ENCODE data around the gene TSPAN9. TPM values are rescaled to one million over a fixed set of nuclear protein-coding genes. Genes with fewer than 3 reads are reported as not detected.

TSPAN9 gene
- total and polyA plus RNA-seq, 10 of the 15 experiments (the other 5 are each of a cell fraction or from before 2014, with no cell fraction given): 0.03 to 1.0 (median 0.12) TPM; not detected in 5

DNA sequence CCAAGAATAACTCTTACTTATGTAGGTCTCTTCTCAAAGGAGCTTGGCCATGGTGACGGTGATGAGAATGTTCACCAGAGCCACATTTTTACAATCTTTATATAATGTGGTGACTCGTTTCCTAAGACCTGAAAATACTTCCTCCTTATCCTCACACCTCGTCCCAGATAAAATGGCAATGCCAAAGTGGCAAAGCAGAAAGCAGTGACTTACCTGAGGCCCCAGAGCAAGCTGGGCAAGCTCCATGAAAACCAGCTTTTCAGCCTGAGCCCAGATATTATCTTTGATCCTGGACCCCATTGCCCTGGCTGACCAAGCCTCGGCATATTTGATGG is 240.3 kb downstream of the TSPAN9 start:
- in situ Hi-C loops (cut with MboI): no loop called here
- intact Hi-C loops (cut with micrococcal nuclease; ENCODE audit: unreplicated experiment): no loop called here
- no peak overlapping the region for H3K9ac ChIP-seq (ENCODE audit: control insufficient read depth, insufficient read depth, low read length)
- no peaks in the 10 kb centered on the region; a peak in 2 of 4 replicates for H3K27me3 ChIP-seq (replicated peaks in 1 of 2; ENCODE audit: control insufficient read depth in 2 of 2, insufficient read depth in 2 of 2, low read length in 1 of 2)
- ChIA-PET CTCF (interaction anchor here (1.4 kb wide), 2 partner anchors 17 to 486 kb away, joined by 3 to 6 read pairs; no protein-coding TSS in a partner anchor), SMC1A (ENCODE audit: uncharacterized antibody, unreplicated experiment) (no interaction called here), RAD21 (ENCODE audit: unreplicated experiment) (no interaction called here), POLR2A (no interaction called here)
- H3K4me3 ChIP-seq: no peak overlapping the region
- H3K27ac ChIP-seq (ENCODE audit: control insufficient read depth, insufficient read depth): no peak overlapping the region
- no peaks in the 10 kb centered on the region for H3K36me3 ChIP-seq (ENCODE audit: control insufficient read depth in 2 of 2, insufficient read depth in 2 of 2, low read length in 1 of 2)
- no peak for DNase-seq (ENCODE audit: low read depth, low spot score)
- no peaks in the 10 kb centered on the region for H3K9me3 ChIP-seq (replicated peaks; ENCODE audit: control insufficient read depth, insufficient read depth, low read length)
- 22% methylated on average over 4 of the region's 4 CpGs for WGBS (ENCODE audit: insufficient coverage, insufficient replicate concordance, low lambda C conversion rate, missing lambda C conversion rate)
- no peak for FAIRE-seq
- H3K4me2 ChIP-seq (ENCODE audit: control insufficient read depth, insufficient read depth): no peak overlapping the region
- no peaks in the 10 kb centered on the region for H4K20me1 ChIP-seq (ENCODE audit: control insufficient read depth, insufficient read depth)
- no peaks in the 10 kb centered on the region for H3K4me1 ChIP-seq (ENCODE audit: control insufficient read depth, insufficient read depth, low read length)
- no peak overlapping the region for H2AFZ ChIP-seq (ENCODE audit: control insufficient read depth, low read depth, low read length)
- no peak for ATAC-seq
- H3K79me2 ChIP-seq (ENCODE audit: control insufficient read depth, insufficient read depth, low read length): no peaks in the 10 kb centered on the region
- BruUV-seq (replicated peaks): no TSS peak
- no peak for TF ChIP-seq RFX5 (IDR thresholded peaks at IDR 0.05; ENCODE audit: low read depth, low read length)
- TF ChIP-seq BCL11A (IDR thresholded peaks at IDR 0.05; ENCODE audit: low read depth, low read length): no peak
- TF ChIP-seq SMC3 (IDR thresholded peaks at IDR 0.05; ENCODE audit: borderline replicate concordance, low read length): no peak
- TF ChIP-seq, protein P1, sequence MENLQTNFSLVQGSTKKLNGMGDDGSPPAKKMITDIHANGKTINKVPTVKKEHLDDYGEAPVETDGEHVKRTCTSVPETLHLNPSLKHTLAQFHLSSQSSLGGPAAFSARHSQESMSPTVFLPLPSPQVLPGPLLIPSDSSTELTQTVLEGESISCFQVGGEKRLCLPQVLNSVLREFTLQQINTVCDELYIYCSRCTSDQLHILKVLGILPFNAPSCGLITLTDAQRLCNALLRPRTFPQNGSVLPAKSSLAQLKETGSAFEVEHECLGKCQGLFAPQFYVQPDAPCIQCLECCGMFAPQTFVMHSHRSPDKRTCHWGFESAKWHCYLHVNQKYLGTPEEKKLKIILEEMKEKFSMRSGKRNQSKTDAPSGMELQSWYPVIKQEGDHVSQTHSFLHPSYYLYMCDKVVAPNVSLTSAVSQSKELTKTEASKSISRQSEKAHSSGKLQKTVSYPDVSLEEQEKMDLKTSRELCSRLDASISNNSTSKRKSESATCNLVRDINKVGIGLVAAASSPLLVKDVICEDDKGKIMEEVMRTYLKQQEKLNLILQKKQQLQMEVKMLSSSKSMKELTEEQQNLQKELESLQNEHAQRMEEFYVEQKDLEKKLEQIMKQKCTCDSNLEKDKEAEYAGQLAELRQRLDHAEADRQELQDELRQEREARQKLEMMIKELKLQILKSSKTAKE (IDR thresholded peaks at IDR 0.05; ENCODE audit: low read depth, poor library complexity, severe bottlenecking): no peak
- TF ChIP-seq, protein P2, sequence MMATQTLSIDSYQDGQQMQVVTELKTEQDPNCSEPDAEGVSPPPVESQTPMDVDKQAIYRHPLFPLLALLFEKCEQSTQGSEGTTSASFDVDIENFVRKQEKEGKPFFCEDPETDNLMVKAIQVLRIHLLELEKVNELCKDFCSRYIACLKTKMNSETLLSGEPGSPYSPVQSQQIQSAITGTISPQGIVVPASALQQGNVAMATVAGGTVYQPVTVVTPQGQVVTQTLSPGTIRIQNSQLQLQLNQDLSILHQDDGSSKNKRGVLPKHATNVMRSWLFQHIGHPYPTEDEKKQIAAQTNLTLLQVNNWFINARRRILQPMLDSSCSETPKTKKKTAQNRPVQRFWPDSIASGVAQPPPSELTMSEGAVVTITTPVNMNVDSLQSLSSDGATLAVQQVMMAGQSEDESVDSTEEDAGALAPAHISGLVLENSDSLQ (IDR thresholded peaks at IDR 0.05): no peak
- TF ChIP-seq EED (IDR thresholded peaks at IDR 0.05; ENCODE audit: low read depth): no peak
- TF ChIP-seq, protein P3, sequence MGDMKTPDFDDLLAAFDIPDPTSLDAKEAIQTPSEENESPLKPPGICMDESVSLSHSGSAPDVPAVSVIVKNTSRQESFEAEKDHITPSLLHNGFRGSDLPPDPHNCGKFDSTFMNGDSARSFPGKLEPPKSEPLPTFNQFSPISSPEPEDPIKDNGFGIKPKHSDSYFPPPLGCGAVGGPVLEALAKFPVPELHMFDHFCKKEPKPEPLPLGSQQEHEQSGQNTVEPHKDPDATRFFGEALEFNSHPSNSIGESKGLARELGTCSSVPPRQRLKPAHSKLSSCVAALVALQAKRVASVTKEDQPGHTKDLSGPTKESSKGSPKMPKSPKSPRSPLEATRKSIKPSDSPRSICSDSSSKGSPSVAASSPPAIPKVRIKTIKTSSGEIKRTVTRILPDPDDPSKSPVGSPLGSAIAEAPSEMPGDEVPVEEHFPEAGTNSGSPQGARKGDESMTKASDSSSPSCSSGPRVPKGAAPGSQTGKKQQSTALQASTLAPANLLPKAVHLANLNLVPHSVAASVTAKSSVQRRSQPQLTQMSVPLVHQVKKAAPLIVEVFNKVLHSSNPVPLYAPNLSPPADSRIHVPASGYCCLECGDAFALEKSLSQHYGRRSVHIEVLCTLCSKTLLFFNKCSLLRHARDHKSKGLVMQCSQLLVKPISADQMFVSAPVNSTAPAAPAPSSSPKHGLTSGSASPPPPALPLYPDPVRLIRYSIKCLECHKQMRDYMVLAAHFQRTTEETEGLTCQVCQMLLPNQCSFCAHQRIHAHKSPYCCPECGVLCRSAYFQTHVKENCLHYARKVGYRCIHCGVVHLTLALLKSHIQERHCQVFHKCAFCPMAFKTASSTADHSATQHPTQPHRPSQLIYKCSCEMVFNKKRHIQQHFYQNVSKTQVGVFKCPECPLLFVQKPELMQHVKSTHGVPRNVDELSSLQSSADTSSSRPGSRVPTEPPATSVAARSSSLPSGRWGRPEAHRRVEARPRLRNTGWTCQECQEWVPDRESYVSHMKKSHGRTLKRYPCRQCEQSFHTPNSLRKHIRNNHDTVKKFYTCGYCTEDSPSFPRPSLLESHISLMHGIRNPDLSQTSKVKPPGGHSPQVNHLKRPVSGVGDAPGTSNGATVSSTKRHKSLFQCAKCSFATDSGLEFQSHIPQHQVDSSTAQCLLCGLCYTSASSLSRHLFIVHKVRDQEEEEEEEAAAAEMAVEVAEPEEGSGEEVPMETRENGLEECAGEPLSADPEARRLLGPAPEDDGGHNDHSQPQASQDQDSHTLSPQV (IDR thresholded peaks at IDR 0.05): no peak
- TF ChIP-seq YBX1 (IDR thresholded peaks at IDR 0.05): no peak
- TF ChIP-seq, protein P4, sequence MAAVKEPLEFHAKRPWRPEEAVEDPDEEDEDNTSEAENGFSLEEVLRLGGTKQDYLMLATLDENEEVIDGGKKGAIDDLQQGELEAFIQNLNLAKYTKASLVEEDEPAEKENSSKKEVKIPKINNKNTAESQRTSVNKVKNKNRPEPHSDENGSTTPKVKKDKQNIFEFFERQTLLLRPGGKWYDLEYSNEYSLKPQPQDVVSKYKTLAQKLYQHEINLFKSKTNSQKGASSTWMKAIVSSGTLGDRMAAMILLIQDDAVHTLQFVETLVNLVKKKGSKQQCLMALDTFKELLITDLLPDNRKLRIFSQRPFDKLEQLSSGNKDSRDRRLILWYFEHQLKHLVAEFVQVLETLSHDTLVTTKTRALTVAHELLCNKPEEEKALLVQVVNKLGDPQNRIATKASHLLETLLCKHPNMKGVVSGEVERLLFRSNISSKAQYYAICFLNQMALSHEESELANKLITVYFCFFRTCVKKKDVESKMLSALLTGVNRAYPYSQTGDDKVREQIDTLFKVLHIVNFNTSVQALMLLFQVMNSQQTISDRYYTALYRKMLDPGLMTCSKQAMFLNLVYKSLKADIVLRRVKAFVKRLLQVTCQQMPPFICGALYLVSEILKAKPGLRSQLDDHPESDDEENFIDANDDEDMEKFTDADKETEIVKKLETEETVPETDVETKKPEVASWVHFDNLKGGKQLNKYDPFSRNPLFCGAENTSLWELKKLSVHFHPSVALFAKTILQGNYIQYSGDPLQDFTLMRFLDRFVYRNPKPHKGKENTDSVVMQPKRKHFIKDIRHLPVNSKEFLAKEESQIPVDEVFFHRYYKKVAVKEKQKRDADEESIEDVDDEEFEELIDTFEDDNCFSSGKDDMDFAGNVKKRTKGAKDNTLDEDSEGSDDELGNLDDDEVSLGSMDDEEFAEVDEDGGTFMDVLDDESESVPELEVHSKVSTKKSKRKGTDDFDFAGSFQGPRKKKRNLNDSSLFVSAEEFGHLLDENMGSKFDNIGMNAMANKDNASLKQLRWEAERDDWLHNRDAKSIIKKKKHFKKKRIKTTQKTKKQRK (IDR thresholded peaks at IDR 0.05; ENCODE audit: low read depth, low read length): no peak
- no peak for TF ChIP-seq NFYA (IDR thresholded peaks at IDR 0.05; ENCODE audit: borderline replicate concordance, low read depth, low read length)
- TF ChIP-seq, protein P5, sequence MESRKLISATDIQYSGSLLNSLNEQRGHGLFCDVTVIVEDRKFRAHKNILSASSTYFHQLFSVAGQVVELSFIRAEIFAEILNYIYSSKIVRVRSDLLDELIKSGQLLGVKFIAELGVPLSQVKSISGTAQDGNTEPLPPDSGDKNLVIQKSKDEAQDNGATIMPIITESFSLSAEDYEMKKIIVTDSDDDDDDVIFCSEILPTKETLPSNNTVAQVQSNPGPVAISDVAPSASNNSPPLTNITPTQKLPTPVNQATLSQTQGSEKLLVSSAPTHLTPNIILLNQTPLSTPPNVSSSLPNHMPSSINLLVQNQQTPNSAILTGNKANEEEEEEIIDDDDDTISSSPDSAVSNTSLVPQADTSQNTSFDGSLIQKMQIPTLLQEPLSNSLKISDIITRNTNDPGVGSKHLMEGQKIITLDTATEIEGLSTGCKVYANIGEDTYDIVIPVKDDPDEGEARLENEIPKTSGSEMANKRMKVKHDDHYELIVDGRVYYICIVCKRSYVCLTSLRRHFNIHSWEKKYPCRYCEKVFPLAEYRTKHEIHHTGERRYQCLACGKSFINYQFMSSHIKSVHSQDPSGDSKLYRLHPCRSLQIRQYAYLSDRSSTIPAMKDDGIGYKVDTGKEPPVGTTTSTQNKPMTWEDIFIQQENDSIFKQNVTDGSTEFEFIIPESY (IDR thresholded peaks at IDR 0.05): no peak
- no peak for TF ChIP-seq CREB1 (IDR thresholded peaks at IDR 0.05; ENCODE audit: low read depth)
- TF ChIP-seq TARDBP (IDR thresholded peaks at IDR 0.05; ENCODE audit: borderline replicate concordance): no peak
